T-helper 2 cell treated with Interferon-gamma antibody and Interleukin-4, amounts not matched to agents 100 ng/mL and 5 ng/mL, for 36 hours (primary cell): Measurements from ENCODE around the gene SART3. TPM values are rescaled to one million over a fixed set of nuclear protein-coding genes. Genes with fewer than 3 reads are reported as not detected.
"Not testable (repeated sequence)": the region's sequence is repeated elsewhere in the genome, so short reads cannot be mapped to it uniquely, and the experiment has no call there.

Experiments
- intact Hi-C: fragments of 100-400 bp; cut with micrococcal nuclease; formaldehyde crosslinking; loops from one replicate; pipeline ENCODE4 v1.15.1; 2023
- total RNA-seq: library from RNA; stranded (reverse); gene quantifications from 2 replicates; pipeline ENCODE4 v1.2.3, GENCODE V29; 2022

Gene SART3
- total RNA-seq, 1 donor from 2014 or later, result 78.3 TPM

- intact Hi-C loops, result no loop called here
Measured at GRCh38 chr12:108597559-108598471, 36.8 kb upstream of the SART3 start, which contains the start of gene TMEM119. Gene TMEM119, minus strand, starts transcription at chr12:108598084. Its CDS starts 5,701 bp downstream, at chr12:108592383.

- intact Hi-C loops, result no loop called here
Measured at GRCh38 chr12:108596854-108597558, 36.0 kb upstream of the SART3 start.

GRCh38 chr12:108595711-108596647, 35.0 kb upstream of the SART3 start:
- intact Hi-C loops, result no loop called here

- intact Hi-C loops, result no loop called here
Measured at GRCh38 chr12:108594960-108595710, 34.2 kb upstream of the SART3 start.

GRCh38 chr12:108594323-108594903, 33.4 kb upstream of the SART3 start:
- intact Hi-C loops, result no loop called here

GRCh38 chr12:108592033-108592909, 31.3 kb upstream of the SART3 start:
- intact Hi-C loops, result no loop called here

- intact Hi-C loops, result no loop called here
Measured at GRCh38 chr12:108591267-108591980, 30.5 kb upstream of the SART3 start.

GRCh38 chr12:108590463-108590862, 29.5 kb upstream of the SART3 start:
- intact Hi-C loops, result not testable (repeated sequence)

- intact Hi-C loops, result no loop called here
Measured at GRCh38 chr12:108589840-108590229, 28.9 kb upstream of the SART3 start.

GRCh38 chr12:108589028-108589839, 28.3 kb upstream of the SART3 start:
- intact Hi-C loops, result no loop called here

- intact Hi-C loops, result no loop called here
Measured at GRCh38 chr12:108587826-108588225, 26.9 kb upstream of the SART3 start.

- intact Hi-C loops, result no loop called here
Measured at GRCh38 chr12:108586306-108586705, 25.3 kb upstream of the SART3 start.

- intact Hi-C loops, result no loop called here
Measured at GRCh38 chr12:108585864-108586263, 24.9 kb upstream of the SART3 start.

- intact Hi-C loops, result no loop called here
Measured at GRCh38 chr12:108584456-108585065, 23.6 kb upstream of the SART3 start.

- intact Hi-C loops, result no loop called here
Measured at GRCh38 chr12:108583991-108584390, 23.0 kb upstream of the SART3 start.

GRCh38 chr12:108582978-108583770, 22.2 kb upstream of the SART3 start:
- intact Hi-C loops, result no loop called here
